MM.1S (cell line): ENCODE data around the gene TAGLN2.
"Not testable (repeated sequence)": the region's sequence is repeated elsewhere in the genome, so short reads cannot be mapped to it uniquely, and the experiment has no call there.

Experiments
- DNase-seq: peaks from one replicate; pipeline ENCODE4 v3.0.0-alpha.2; 2015
- H2AFZ ChIP-seq: fragments of 300-600 bp; sonication (generic); 2 replicates; pipeline ENCODE4 v1.6.0; 2016; ENCODE audit warnings: antibody characterized with exemption, low read length
- H3F3A ChIP-seq: fragments of 300-600 bp; sonication (generic); 2 replicates; pipeline ENCODE4 v1.6.1; 2016; ENCODE audit warnings: mild to moderate bottlenecking, antibody characterized with exemption, low read length, moderate library complexity, mixed read lengths; ENCODE audit not compliant: insufficient read depth
- H3K27ac ChIP-seq: fragments of 300-600 bp; sonication (generic); 2 replicates; pipeline ENCODE4 v1.5.1; 2016; ENCODE audit warnings: mild to moderate bottlenecking, low read length
- H3K27me3 ChIP-seq: fragments of 300-600 bp; sonication (generic); replicated peaks from 2 replicates; pipeline ENCODE4 v1.6.0; 2016; ENCODE audit warnings: low read length; ENCODE audit not compliant: insufficient read depth
- H3K36me3 ChIP-seq: fragments of 300-600 bp; sonication (generic); replicated peaks from 2 replicates; pipeline ENCODE4 v1.6.1; 2016; ENCODE audit warnings: mild to moderate bottlenecking, low read length, mixed read lengths; ENCODE audit not compliant: insufficient read depth
- H3K4me1 ChIP-seq: fragments of 300-600 bp; sonication (generic); 2 replicates; pipeline ENCODE4 v1.6.1; 2016; ENCODE audit warnings: low read length, mixed read lengths
- H3K4me2 ChIP-seq: fragments of 300-600 bp; sonication (generic); 2 replicates; pipeline ENCODE4 v1.6.0; 2016; ENCODE audit warnings: low read depth, low read length
- H3K4me3 ChIP-seq: fragments of 300-600 bp; sonication (generic); 2 replicates; pipeline ENCODE4 v1.5.1; 2016; ENCODE audit warnings: low read length, mixed read lengths
- H3K79me2 ChIP-seq: fragments of 300-600 bp; sonication (generic); 2 replicates; pipeline ENCODE4 v1.6.1; 2016; ENCODE audit warnings: mixed run types, low read length, mixed read lengths
- H3K9ac ChIP-seq: fragments of 300-600 bp; sonication (generic); 2 replicates; pipeline ENCODE4 v1.6.1; 2016; ENCODE audit warnings: low read length, mixed read lengths
- H3K9me2 ChIP-seq: fragments of 300-600 bp; sonication (generic); replicated peaks from 2 replicates; pipeline ENCODE4 v1.6.1; 2016; ENCODE audit warnings: mild to moderate bottlenecking, low read length, mixed read lengths; ENCODE audit not compliant: insufficient read depth
- H3K9me3 ChIP-seq: fragments of 300-600 bp; sonication (generic); replicated peaks from 2 replicates; pipeline ENCODE4 v1.6.1; 2016; ENCODE audit warnings: mild to moderate bottlenecking, low read length, mixed read lengths; ENCODE audit not compliant: insufficient read depth
- H4K20me1 ChIP-seq: fragments of 300-600 bp; sonication (generic); 2 replicates; pipeline ENCODE4 v1.6.1; 2016; ENCODE audit warnings: mild to moderate bottlenecking, low read length, moderate library complexity, mixed read lengths; ENCODE audit not compliant: insufficient read depth
- CTCF ChIP-seq: fragments of 300-600 bp; sonication (generic); IDR thresholded peaks from 2 replicates; pipeline ENCODE4 v1.5.1; 2016; ENCODE audit warnings: antibody characterized with exemption, low read length, mixed read lengths
- EZH2 ChIP-seq: fragments of 300-600 bp; sonication (generic); optimal IDR thresholded peaks from 2 replicates; pipeline ENCODE3; 2017; ENCODE audit warnings: low read depth, mild to moderate bottlenecking, antibody characterized with exemption, low read length, mixed read lengths
- EZH2phosphoT487 ChIP-seq: fragments of 300-600 bp; sonication (generic); IDR thresholded peaks from 2 replicates; pipeline ENCODE4 v1.6.1; 2018; ENCODE audit warnings: antibody characterized with exemption, low read length

TAGLN2 gene

DNA sequence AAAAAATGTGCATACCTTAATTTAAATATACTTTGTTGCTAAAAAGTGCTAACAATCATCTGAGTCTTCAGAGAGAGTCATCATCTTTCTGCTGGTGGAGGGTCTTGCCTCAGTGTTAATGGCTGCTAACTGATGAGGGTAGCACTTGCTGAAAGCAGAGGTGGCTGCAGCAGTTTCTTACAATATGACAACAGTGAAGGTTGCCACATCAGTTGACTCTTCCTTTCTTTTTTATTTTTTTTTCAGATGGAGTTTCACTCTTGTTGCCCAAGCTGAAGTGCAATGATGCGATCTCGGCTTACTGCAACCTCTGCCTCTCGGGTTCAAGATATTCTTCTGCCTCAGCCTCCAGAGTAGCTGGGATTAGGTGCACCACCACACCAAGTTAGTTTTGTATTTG, 22.8 kb downstream of the TAGLN2 start:
- Histone ChIP-seq H3F3A (no peaks in the 10 kb centered on the region), H3K27ac (no peak overlapping the region), H3K9me3 (no peaks in the 10 kb centered on the region), H4K20me1 (no peaks in the 10 kb centered on the region), H3K4me1 (no peaks in the 10 kb centered on the region), H2AFZ (no peak overlapping the region), H3K9me2 (no peaks in the 10 kb centered on the region), H3K4me2 (no peak overlapping the region), H3K36me3 (no peaks in the 10 kb centered on the region), H3K79me2 (no peaks in the 10 kb centered on the region), H3K4me3 (no peak overlapping the region), H3K27me3 (no peaks in the 10 kb centered on the region), H3K9ac (no peak overlapping the region)
- TF ChIP-seq EZH2 = no peak
- TF ChIP-seq CTCF = no peak
- no peak for TF ChIP-seq EZH2phosphoT487
- no peak for DNase-seq

- no peak overlapping the region for H3K4me2 ChIP-seq
- no peaks in the 10 kb centered on the region for H3K79me2 ChIP-seq
- H4K20me1 ChIP-seq = no peaks in the 10 kb centered on the region
- no peak overlapping the region for H3K27ac ChIP-seq
- no peak overlapping the region for H2AFZ ChIP-seq
- no peaks in the 10 kb centered on the region for H3F3A ChIP-seq
- H3K27me3 ChIP-seq = no peaks in the 10 kb centered on the region
- no peak for DNase-seq
- no peaks in the 10 kb centered on the region for H3K4me1 ChIP-seq
- no peak overlapping the region for H3K4me3 ChIP-seq
- TF ChIP-seq CTCF (no peak), EZH2phosphoT487 (no peak), EZH2 (no peak)
- H3K36me3 ChIP-seq = no peaks in the 10 kb centered on the region
- no peak overlapping the region for H3K9ac ChIP-seq
- no peaks in the 10 kb centered on the region for H3K9me3 ChIP-seq
- H3K9me2 ChIP-seq = no peaks in the 10 kb centered on the region
Observed at GRCh38 chr1:159900755-159901360, 24.4 kb downstream of the TAGLN2 start.

GRCh38 chr1:159900086-159900680, 25.1 kb downstream of the TAGLN2 start, which contains the start of gene CFAP45:
CFAP45 (minus strand) TSS chr1:159900165; CDS start chr1:159900098, 67 bp downstream.
- DNase-seq = no peak
- no peak within 1 kb of the TSS for H2AFZ ChIP-seq

DNA sequence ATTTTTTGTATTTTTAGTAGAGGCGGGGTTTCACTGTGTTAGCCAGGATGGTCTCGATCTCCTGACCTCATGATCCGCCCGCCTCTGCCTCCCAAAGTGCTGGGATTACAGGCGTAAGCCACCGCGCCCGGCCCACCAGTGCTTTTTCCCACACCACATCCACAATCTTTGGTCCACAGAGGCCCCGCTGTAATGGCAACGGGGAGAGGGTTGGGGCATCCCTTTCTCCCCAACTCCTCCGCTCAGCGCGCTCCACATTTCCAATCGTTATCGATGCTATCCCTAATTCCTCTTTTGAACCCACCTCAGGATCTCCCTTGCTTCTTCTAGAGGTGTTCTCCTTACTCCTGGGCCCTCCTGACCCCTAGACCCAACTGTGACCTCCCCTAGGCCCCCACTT, 25.7 kb downstream of the TAGLN2 start:
- H3F3A ChIP-seq, H3K9me2 ChIP-seq, H3K27me3 ChIP-seq, H3K4me2 ChIP-seq, H4K20me1 ChIP-seq, H3K4me3 ChIP-seq, H2AFZ ChIP-seq, H3K79me2 ChIP-seq, H3K27ac ChIP-seq, H3K4me1 ChIP-seq, H3K9me3 ChIP-seq, H3K36me3 ChIP-seq, H3K9ac ChIP-seq, DNase-seq: not testable (repeated sequence)

More at GRCh38 chr1:159900086-159900680, 25.1 kb downstream of the TAGLN2 start, which contains the start of gene CFAP45:
- TF ChIP-seq CTCF = no peak
- TF ChIP-seq EZH2phosphoT487 = no peak
- no peak for TF ChIP-seq EZH2
- Histone ChIP-seq H3K9ac (no peak within 1 kb of the TSS), H3K4me1 (no peaks in the 10 kb centered on the region), H3K36me3 (no peaks in the 10 kb centered on the region), H3K4me3 (no peak within 1 kb of the TSS), H3K9me2 (no peaks in the 10 kb centered on the region), H3K27ac (no peak within 1 kb of the TSS), H3K9me3 (no peaks in the 10 kb centered on the region), H4K20me1 (no peaks in the 10 kb centered on the region), H3K79me2 (no peaks in the 10 kb centered on the region), H3K4me2 (no peak within 1 kb of the TSS), H3K27me3 (no peaks in the 10 kb centered on the region), H3F3A (no peaks in the 10 kb centered on the region)
